HG03064 (cell line): Measurements from ENCODE around the gene TNFSF13B.

Experiments used
- ATAC-seq: cut with Tn5 transposase; IDR thresholded peaks from one replicate; pipeline ENCODE4 v1.9.1; 2021; ENCODE audit warnings: low read depth; ENCODE audit not compliant: unreplicated experiment

The TNFSF13B gene

GRCh38 chr13:108342369-108343289 is 73.1 kb downstream of the TNFSF13B start:
- no peak for ATAC-seq

DNA sequence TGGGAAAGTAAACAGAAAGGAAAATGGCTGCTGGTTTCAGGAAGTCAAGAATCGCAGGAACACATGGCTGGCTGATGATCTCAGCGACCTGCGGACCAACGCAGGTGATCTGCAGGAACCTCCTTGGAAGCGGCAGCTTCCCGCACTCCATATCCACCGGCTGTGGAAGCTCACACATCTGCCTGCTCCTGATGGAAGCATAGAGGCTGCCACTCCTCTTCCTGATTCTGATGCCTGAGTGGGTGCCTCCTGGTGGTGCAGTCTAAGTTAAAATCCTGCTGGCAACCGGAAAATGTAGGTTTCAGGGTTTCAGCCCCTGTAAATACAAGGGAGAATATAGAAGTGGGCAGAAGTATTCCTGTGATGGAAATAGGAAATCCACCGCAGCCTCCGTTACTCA is 75.5 kb downstream of the TNFSF13B start:
- no peak for ATAC-seq

DNA sequence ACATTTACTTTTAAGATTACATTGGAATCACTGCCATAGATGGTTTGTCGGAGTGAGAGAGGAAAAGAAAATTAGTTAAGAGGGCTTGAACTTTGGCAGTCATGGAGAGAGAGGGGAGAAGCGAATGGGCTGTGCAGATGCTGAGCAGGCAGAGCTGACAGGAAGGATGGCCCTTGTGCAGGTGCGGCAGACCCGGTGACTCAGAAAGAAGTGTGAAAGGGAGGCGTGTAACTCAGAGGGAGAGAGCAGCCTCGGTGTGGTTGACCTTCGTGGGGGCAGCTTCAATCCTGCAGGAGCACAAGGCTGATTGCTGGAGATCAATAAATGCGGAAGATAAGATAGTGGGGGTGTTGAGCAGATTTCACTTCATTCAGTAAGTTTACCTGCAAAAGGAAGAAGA is 76.9 kb downstream of the TNFSF13B start:
- ATAC-seq: no peak

DNA sequence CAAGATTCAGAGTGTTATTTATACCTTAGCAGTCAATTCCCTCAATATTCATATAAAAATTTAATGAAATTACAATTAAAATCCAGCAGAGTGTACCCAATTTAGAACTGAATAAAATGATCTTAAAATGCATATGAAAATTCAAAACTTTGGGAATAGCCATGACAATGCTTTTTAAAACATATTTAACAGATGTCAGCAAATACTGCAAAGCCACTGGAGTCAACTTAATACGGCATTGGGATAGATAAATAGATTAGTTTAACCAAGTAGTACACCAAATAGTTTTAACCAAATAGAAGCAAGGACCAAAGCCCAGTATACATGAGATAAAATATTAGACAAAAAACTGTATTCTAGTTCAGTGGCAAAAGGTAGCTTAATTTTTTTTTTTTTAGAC is 79.8 kb downstream of the TNFSF13B start:
- ATAC-seq: no peak

- no peak for ATAC-seq
These were observed 81.1 kb downstream of the TNFSF13B start for GRCh38 chr13:108350579-108350978.

DNA sequence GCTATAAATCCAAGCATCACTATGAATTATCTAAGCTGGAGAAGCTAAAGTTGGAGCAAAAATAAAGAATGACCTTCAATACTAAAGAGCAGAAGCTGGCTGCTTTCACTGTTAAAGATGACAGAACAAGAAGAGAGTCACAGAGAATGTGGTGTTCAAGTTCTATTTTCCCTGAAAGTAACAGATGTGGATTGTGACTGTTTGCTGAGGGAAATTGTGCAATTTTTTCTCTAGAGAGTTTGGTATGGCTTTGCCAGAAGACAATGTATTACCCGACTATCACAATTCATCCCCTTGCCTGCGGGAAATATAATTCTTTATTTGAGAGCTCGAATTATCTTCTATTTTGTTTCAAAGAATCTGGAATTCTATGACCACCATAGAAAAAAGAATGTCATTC is 83.1 kb downstream of the TNFSF13B start:
- ATAC-seq: no peak

- ATAC-seq: no peak
These were observed 87.7 kb downstream of the TNFSF13B start for GRCh38 chr13:108357228-108357627.
